Measurements from ENCODE around the gene TGM2. TPM values are rescaled to one million over a fixed set of nuclear protein-coding genes. Genes with fewer than 3 reads are reported as not detected.
A peak's percentile ranks its signal among the peaks of the same experiment; 100 is the strongest.

TGM2 gene
- total and polyA plus RNA-seq, 2 donors (not counting 3 experiments of a cell fraction or from before 2014, with no cell fraction given) = 861 to 868 TPM

DNA sequence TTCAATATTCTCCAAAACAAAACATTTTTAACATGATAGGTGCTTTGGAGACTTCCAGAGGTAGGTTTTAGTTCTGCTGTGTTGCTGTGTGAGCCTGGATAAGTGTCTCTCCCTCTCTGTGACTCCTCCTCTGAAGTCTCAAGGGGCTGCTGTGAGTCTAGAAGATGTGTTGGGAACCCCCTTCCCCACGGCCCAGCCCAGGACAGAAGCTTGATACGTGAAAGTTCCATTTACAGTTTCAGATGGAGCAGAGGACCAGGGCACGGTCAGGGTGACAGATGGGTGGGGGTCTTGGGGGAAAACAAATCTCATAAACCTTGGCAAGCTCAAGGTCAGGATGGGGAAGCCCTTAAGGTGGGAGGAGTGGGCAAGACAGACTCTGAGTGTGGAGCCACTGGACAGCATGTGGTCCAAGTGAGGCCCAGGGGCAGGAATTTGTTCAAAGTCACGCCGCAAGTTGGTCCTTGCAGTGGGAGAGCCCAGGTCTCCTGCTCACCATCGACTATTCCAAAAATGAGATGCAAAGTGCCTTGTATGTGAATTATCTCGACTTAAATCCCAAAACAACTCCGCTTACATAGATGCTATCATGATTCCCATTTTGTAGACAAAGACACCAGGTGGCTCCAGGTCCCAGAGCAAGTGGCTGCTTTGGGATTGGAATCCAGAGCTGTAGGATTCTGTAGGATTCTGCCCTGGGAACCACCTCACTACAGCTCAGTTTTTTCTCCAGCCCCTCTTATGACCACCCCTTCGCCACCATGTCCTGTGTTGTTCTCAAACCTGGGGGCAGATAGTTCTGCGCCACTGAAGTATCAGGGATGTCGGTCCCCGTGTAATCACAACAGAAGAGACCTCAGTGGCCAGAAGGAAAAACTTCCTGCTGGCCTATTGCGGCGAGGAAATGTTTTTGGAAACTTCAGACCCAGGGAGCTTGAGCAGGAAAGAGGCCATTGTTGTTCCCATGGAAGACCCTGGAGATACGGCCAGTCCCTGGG, 1.9 kb downstream of the TGM2 start:
- BruUV-seq (replicated peaks) = no TSS peak
- Histone ChIP-seq H3K4me1 (ENCODE audit: control insufficient read depth, extremely low read depth, insufficient read depth, low read length) (peaks cover 81% of the 10 kb centered on the region), H3K9me3 (replicated peaks; ENCODE audit: control insufficient read depth, insufficient read depth, low read length) (no peaks in the 10 kb centered on the region), H4K20me1 (replicated peaks; ENCODE audit: control insufficient read depth, extremely low read depth, insufficient read depth, low read length) (no peaks in the 10 kb centered on the region), H3K4me2 (ENCODE audit: insufficient read depth, low read length) (peak overlapping the region; percentile 78), H3K9me1 (replicated peaks; ENCODE audit: control insufficient read depth, extremely low read depth, insufficient read depth, low read length) (no peaks in the 10 kb centered on the region), H3K9ac (replicated peaks; ENCODE audit: extremely low read depth, insufficient read depth, low read length) (peak overlapping the region; percentile 86), H3K36me3 (ENCODE audit: control insufficient read depth in 2 of 2, extremely low read depth in 1 of 2, insufficient read depth in 2 of 2, low read length in 2 of 2) (peaks cover 13 to 21% of the 10 kb centered on the region in 2 experiments), H3K27ac (ENCODE audit: insufficient read depth, low read depth, low read length) (peak overlapping the region; percentile 96), H3K4me3 (replicated peaks in 1 of 3; ENCODE audit: insufficient read depth in 1 of 3, low read depth in 1 of 3, low read length in 3 of 3) (peak overlapping the region; percentile 26 to 96 (median 68)), H3K27me3 (ENCODE audit: control insufficient read depth in 2 of 2, insufficient read depth in 2 of 2, low read length in 2 of 2) (no peaks in the 10 kb centered on the region), H3K79me2 (ENCODE audit: control insufficient read depth, insufficient read depth, low read length) (peaks cover 67% of the 10 kb centered on the region), H2AFZ (ENCODE audit: low read depth, low read length) (no peak overlapping the region)
- DNase-seq (ENCODE audit: low read depth, low spot score) = peak; percentile 54
- intact Hi-C loops (cut with micrococcal nuclease) = loop anchor here (1.0 kb wide), 1 partner anchor 11 kb away; no protein-coding TSS in a partner anchor
- ChIA-PET POLR2A (interaction anchor here (1.8 to 2.5 kb wide), 2 partner anchors 9 to 18 kb away, joined by 5 to 12 read pairs; no protein-coding TSS in a partner anchor), CTCF (interaction anchor here (1.0 to 4.5 kb wide), 13 partner anchors 8 to 245 kb away, joined by 3 to 53 read pairs (median 9); no protein-coding TSS in a partner anchor)
- peak; percentile 87 for FAIRE-seq
- dilution Hi-C loops (cut with MboI; ENCODE audit: extremely low pct_ligation_motif_present, low sequenced_read_pairs) = no loop called here
- TF ChIP-seq, protein P1, sequence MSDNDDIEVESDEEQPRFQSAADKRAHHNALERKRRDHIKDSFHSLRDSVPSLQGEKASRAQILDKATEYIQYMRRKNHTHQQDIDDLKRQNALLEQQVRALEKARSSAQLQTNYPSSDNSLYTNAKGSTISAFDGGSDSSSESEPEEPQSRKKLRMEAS (IDR thresholded peaks at IDR 0.05; ENCODE audit: insufficient read depth, insufficient read length) = no peak
- TF ChIP-seq GATA2 (IDR thresholded peaks at IDR 0.05; ENCODE audit: insufficient read depth, insufficient read length, low read depth, low read length) (no peak), FOS (IDR thresholded peaks at IDR 0.05; ENCODE audit: borderline replicate concordance, insufficient read depth, low read length) (no peak), EZH2 (IDR thresholded peaks at IDR 0.05; ENCODE audit: borderline replicate concordance, low read depth, low read length, severe bottlenecking) (no peak), POLR2AphosphoS5 (IDR thresholded peaks at IDR 0.05; ENCODE audit: insufficient read depth, low read depth, low read length) (peak; percentile 43), JUN (IDR thresholded peaks at IDR 0.05; ENCODE audit: borderline replicate concordance, insufficient read depth, insufficient read length, low read depth) (no peak), POLR2A (IDR thresholded peaks at IDR 0.05; ENCODE audit: low read depth, low read length) (peak; percentile 15), MYC (IDR thresholded peaks at IDR 0.05; ENCODE audit: low read depth, low read length) (no peak)
- TF ChIP-seq, protein P2, sequence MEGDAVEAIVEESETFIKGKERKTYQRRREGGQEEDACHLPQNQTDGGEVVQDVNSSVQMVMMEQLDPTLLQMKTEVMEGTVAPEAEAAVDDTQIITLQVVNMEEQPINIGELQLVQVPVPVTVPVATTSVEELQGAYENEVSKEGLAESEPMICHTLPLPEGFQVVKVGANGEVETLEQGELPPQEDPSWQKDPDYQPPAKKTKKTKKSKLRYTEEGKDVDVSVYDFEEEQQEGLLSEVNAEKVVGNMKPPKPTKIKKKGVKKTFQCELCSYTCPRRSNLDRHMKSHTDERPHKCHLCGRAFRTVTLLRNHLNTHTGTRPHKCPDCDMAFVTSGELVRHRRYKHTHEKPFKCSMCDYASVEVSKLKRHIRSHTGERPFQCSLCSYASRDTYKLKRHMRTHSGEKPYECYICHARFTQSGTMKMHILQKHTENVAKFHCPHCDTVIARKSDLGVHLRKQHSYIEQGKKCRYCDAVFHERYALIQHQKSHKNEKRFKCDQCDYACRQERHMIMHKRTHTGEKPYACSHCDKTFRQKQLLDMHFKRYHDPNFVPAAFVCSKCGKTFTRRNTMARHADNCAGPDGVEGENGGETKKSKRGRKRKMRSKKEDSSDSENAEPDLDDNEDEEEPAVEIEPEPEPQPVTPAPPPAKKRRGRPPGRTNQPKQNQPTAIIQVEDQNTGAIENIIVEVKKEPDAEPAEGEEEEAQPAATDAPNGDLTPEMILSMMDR (IDR thresholded peaks at IDR 0.05; ENCODE audit: extremely low read depth in 1 of 2, insufficient read depth in 1 of 2, low read depth in 1 of 2, low read length in 2 of 2) = no peak
